Keratinocyte (primary cell): ENCODE measurements around the gene SLC25A47.

Source experiments
- EZH2 ChIP-seq: IDR thresholded peaks from one replicate; pipeline ENCODE4 v1.6.1; 2012; ENCODE audit warnings: inconsistent platforms, mild to moderate bottlenecking, low read length, moderate library complexity
- TF ChIP-seq, protein P1 (sequence below), 3 experiments: IDR thresholded peaks in 1 of 3; conservative IDR thresholded peaks in 1 of 3; optimal IDR thresholded peaks in 1 of 3; 2 replicates in 2 of 3; 3 replicates in 1 of 3; pipeline versions ENCODE3 to v1.5.1; 2011; ENCODE audit warnings: low read length in 3 of 3, mild to moderate bottlenecking in 3 of 3, moderate library complexity in 2 of 3, control low read depth in 1 of 3, inconsistent platforms in 1 of 3; ENCODE audit not compliant: insufficient read depth in 2 of 3; ENCODE audit errors: extremely low read depth in 1 of 3

GRCh38 chr14:100323942-100324307, 786 bp downstream of the SLC25A47 start:
- TF ChIP-seq, protein P1, sequence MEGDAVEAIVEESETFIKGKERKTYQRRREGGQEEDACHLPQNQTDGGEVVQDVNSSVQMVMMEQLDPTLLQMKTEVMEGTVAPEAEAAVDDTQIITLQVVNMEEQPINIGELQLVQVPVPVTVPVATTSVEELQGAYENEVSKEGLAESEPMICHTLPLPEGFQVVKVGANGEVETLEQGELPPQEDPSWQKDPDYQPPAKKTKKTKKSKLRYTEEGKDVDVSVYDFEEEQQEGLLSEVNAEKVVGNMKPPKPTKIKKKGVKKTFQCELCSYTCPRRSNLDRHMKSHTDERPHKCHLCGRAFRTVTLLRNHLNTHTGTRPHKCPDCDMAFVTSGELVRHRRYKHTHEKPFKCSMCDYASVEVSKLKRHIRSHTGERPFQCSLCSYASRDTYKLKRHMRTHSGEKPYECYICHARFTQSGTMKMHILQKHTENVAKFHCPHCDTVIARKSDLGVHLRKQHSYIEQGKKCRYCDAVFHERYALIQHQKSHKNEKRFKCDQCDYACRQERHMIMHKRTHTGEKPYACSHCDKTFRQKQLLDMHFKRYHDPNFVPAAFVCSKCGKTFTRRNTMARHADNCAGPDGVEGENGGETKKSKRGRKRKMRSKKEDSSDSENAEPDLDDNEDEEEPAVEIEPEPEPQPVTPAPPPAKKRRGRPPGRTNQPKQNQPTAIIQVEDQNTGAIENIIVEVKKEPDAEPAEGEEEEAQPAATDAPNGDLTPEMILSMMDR (optimal IDR thresholded peaks at IDR 0.05 in 1 of 3, IDR thresholded peaks at IDR 0.05 in 1 of 3, conservative IDR thresholded peaks at IDR 0.05 in 1 of 3; ENCODE audit: extremely low read depth in 1 of 3, insufficient read depth in 2 of 3, low read length in 3 of 3), result no peak
- TF ChIP-seq EZH2, result no peak
